Gastrocnemius medialis (tissue), 4 donors: ENCODE data around the gene MAGI1.

Experiments used
- CTCF ChIP-seq, 5 experiments: fragments of 450-650 bp in 3 of 5; fragments of 200-600 bp in 2 of 5; sonication (generic) in 2 of 5; IDR thresholded peaks in 4 of 5; conservative IDR thresholded peaks in 1 of 5; 1 replicate in 4 of 5; 2 replicates in 1 of 5; pipeline ENCODE4 v1.5.1; 2016 to 2019; ENCODE audit warnings: antibody characterized with exemption in 5 of 5, mild to moderate bottlenecking in 3 of 5, moderate library complexity in 3 of 5
- POLR2A ChIP-seq, 2 donors: fragments of 450-650 bp; IDR thresholded peaks; one replicate each; pipeline ENCODE4 v1.6.1; 2017; ENCODE audit warnings: antibody characterized with exemption in 2 of 2, mild to moderate bottlenecking in 2 of 2, moderate library complexity in 2 of 2

GRCh38 chr3:65783117-65783516, 255.6 kb downstream of the MAGI1 start:
- TF ChIP-seq CTCF (IDR thresholded peaks at IDR 0.05 in 4 of 5, conservative IDR thresholded peaks at IDR 0.05 in 1 of 5) (no peak), POLR2A (IDR thresholded peaks at IDR 0.05) (no peak)
